ENCODE measurements around the gene PHF24. TPM values are rescaled to one million over a fixed set of nuclear protein-coding genes. Genes with fewer than 3 reads are reported as not detected.

PHF24 gene
- polyA plus RNA-seq, 2 donors, result 0.04 to 0.07 TPM

- 90 to 91% methylated on average over 11 of the region's 11 CpGs for WGBS, 2 donors
- H3K4me1 ChIP-seq (ENCODE audit: control insufficient read depth in 2 of 2, insufficient read depth in 2 of 2, low read length in 1 of 2), result no peaks in the 10 kb centered on the region
- H3K4me3 ChIP-seq (ENCODE audit: low read depth in 1 of 2, low read length in 2 of 2), result no peak overlapping the region
- no peaks in the 10 kb centered on the region for H3K36me3 ChIP-seq (ENCODE audit: control insufficient read depth in 2 of 2, insufficient read depth in 2 of 2, low read length in 1 of 2)
- peaks cover 0 to 3% of the 10 kb centered on the region in 2 donors for H3K9me3 ChIP-seq (ENCODE audit: control insufficient read depth in 2 of 2, insufficient read depth in 1 of 2, low read depth in 1 of 2, low read length in 1 of 2)
- no peaks in the 10 kb centered on the region for H3K27me3 ChIP-seq (ENCODE audit: control insufficient read depth in 1 of 2, insufficient read depth in 2 of 2, low read length in 2 of 2)
- H3K27ac ChIP-seq (ENCODE audit: low read depth in 2 of 2, low read length in 1 of 2), result no peak overlapping the region
Measured at GRCh38 chr9:34976992-34977391, 18.9 kb downstream of the PHF24 start.

GRCh38 chr9:34980181-34980761, 22.2 kb downstream of the PHF24 start:
- Histone ChIP-seq H3K27ac (ENCODE audit: low read depth in 2 of 2, low read length in 1 of 2) (no peak overlapping the region), H3K27me3 (ENCODE audit: control insufficient read depth in 1 of 2, insufficient read depth in 2 of 2, low read length in 2 of 2) (no peaks in the 10 kb centered on the region), H3K9me3 (ENCODE audit: control insufficient read depth in 2 of 2, insufficient read depth in 1 of 2, low read depth in 1 of 2, low read length in 1 of 2) (peaks cover 0 to 3% of the 10 kb centered on the region in 2 donors), H3K4me3 (ENCODE audit: low read depth in 1 of 2, low read length in 2 of 2) (no peak overlapping the region), H3K4me1 (ENCODE audit: control insufficient read depth in 2 of 2, insufficient read depth in 2 of 2, low read length in 1 of 2) (peaks cover 2% of the 10 kb centered on the region in 2 donors), H3K36me3 (ENCODE audit: control insufficient read depth in 2 of 2, insufficient read depth in 2 of 2, low read length in 1 of 2) (no peaks in the 10 kb centered on the region)
- WGBS, 2 donors, result 66 to 69% methylated on average over 11 of the region's 11 CpGs

- Histone ChIP-seq H3K36me3 (ENCODE audit: control insufficient read depth in 2 of 2, insufficient read depth in 2 of 2, low read length in 1 of 2) (no peaks in the 10 kb centered on the region), H3K4me1 (ENCODE audit: control insufficient read depth in 2 of 2, insufficient read depth in 2 of 2, low read length in 1 of 2) (peaks cover 2% of the 10 kb centered on the region in 2 donors), H3K27ac (ENCODE audit: low read depth in 2 of 2, low read length in 1 of 2) (no peak overlapping the region), H3K4me3 (ENCODE audit: low read depth in 1 of 2, low read length in 2 of 2) (no peak overlapping the region), H3K9me3 (ENCODE audit: control insufficient read depth in 2 of 2, insufficient read depth in 1 of 2, low read depth in 1 of 2, low read length in 1 of 2) (no peaks in the 10 kb centered on the region), H3K27me3 (ENCODE audit: control insufficient read depth in 1 of 2, insufficient read depth in 2 of 2, low read length in 2 of 2) (no peaks in the 10 kb centered on the region)
- 66 to 75% methylated on average over 7 of the region's 7 CpGs for WGBS, 2 donors
Measured at GRCh38 chr9:34982361-34982760, 24.3 kb downstream of the PHF24 start.

GRCh38 chr9:34983209-34983608, 25.1 kb downstream of the PHF24 start:
- WGBS, 2 donors, result 75 to 81% methylated on average over 2 of the region's 2 CpGs
- Histone ChIP-seq H3K27ac (ENCODE audit: low read depth in 2 of 2, low read length in 1 of 2) (no peak overlapping the region), H3K4me1 (ENCODE audit: control insufficient read depth in 2 of 2, insufficient read depth in 2 of 2, low read length in 1 of 2) (peaks cover 2% of the 10 kb centered on the region in 2 donors), H3K27me3 (ENCODE audit: control insufficient read depth in 1 of 2, insufficient read depth in 2 of 2, low read length in 2 of 2) (no peaks in the 10 kb centered on the region), H3K4me3 (ENCODE audit: low read depth in 1 of 2, low read length in 2 of 2) (no peak overlapping the region), H3K9me3 (ENCODE audit: control insufficient read depth in 2 of 2, insufficient read depth in 1 of 2, low read depth in 1 of 2, low read length in 1 of 2) (no peaks in the 10 kb centered on the region), H3K36me3 (ENCODE audit: control insufficient read depth in 2 of 2, insufficient read depth in 2 of 2, low read length in 1 of 2) (no peaks in the 10 kb centered on the region)

GRCh38 chr9:34984049-34984448, 26.0 kb downstream of the PHF24 start:
- no peak overlapping the region for H3K4me3 ChIP-seq (ENCODE audit: low read depth in 1 of 2, low read length in 2 of 2)
- WGBS, 2 donors, result 0 to 8% methylated on average over 1 of the region's 1 CpG

GRCh38 chr9:34985311-34985899, 27.3 kb downstream of the PHF24 start:
- WGBS, 2 donors, result 15 to 19% methylated on average over 7 of the region's 7 CpGs
- Histone ChIP-seq H3K27ac (ENCODE audit: low read depth in 2 of 2, low read length in 1 of 2) (no peak overlapping the region), H3K4me1 (ENCODE audit: control insufficient read depth in 2 of 2, insufficient read depth in 2 of 2, low read length in 1 of 2) (peaks cover 4 to 5% of the 10 kb centered on the region in 2 donors), H3K4me3 (ENCODE audit: low read depth in 1 of 2, low read length in 2 of 2) (no peak overlapping the region), H3K36me3 (ENCODE audit: control insufficient read depth in 2 of 2, insufficient read depth in 2 of 2, low read length in 1 of 2) (no peaks in the 10 kb centered on the region), H3K27me3 (ENCODE audit: control insufficient read depth in 1 of 2, insufficient read depth in 2 of 2, low read length in 2 of 2) (no peaks in the 10 kb centered on the region), H3K9me3 (ENCODE audit: control insufficient read depth in 2 of 2, insufficient read depth in 1 of 2, low read depth in 1 of 2, low read length in 1 of 2) (no peaks in the 10 kb centered on the region)

More at GRCh38 chr9:34984049-34984448, 26.0 kb downstream of the PHF24 start:
- no peaks in the 10 kb centered on the region for H3K27me3 ChIP-seq (ENCODE audit: control insufficient read depth in 1 of 2, insufficient read depth in 2 of 2, low read length in 2 of 2)
- H3K36me3 ChIP-seq (ENCODE audit: control insufficient read depth in 2 of 2, insufficient read depth in 2 of 2, low read length in 1 of 2), result no peaks in the 10 kb centered on the region
- no peak overlapping the region for H3K27ac ChIP-seq (ENCODE audit: low read depth in 2 of 2, low read length in 1 of 2)
- peaks cover 2% of the 10 kb centered on the region in 2 donors for H3K4me1 ChIP-seq (ENCODE audit: control insufficient read depth in 2 of 2, insufficient read depth in 2 of 2, low read length in 1 of 2)
- no peaks in the 10 kb centered on the region for H3K9me3 ChIP-seq (ENCODE audit: control insufficient read depth in 2 of 2, insufficient read depth in 1 of 2, low read depth in 1 of 2, low read length in 1 of 2)

- Histone ChIP-seq H3K27ac (ENCODE audit: low read depth in 2 of 2, low read length in 1 of 2) (no peak overlapping the region), H3K9me3 (ENCODE audit: control insufficient read depth in 2 of 2, insufficient read depth in 1 of 2, low read depth in 1 of 2, low read length in 1 of 2) (no peaks in the 10 kb centered on the region), H3K4me1 (ENCODE audit: control insufficient read depth in 2 of 2, insufficient read depth in 2 of 2, low read length in 1 of 2) (peaks cover 9 to 10% of the 10 kb centered on the region in 2 donors), H3K27me3 (ENCODE audit: control insufficient read depth in 1 of 2, insufficient read depth in 2 of 2, low read length in 2 of 2) (no peaks in the 10 kb centered on the region), H3K4me3 (ENCODE audit: low read depth in 1 of 2, low read length in 2 of 2) (no peak overlapping the region), H3K36me3 (ENCODE audit: control insufficient read depth in 2 of 2, insufficient read depth in 2 of 2, low read length in 1 of 2) (no peaks in the 10 kb centered on the region)
- WGBS, 2 donors, result 29 to 32% methylated on average over 9 of the region's 9 CpGs
Measured at GRCh38 chr9:34986540-34987047, 28.5 kb downstream of the PHF24 start.

GRCh38 chr9:34987160-34987901, 29.2 kb downstream of the PHF24 start:
- Histone ChIP-seq H3K27ac (ENCODE audit: low read depth in 2 of 2, low read length in 1 of 2) (no peak overlapping the region), H3K27me3 (ENCODE audit: control insufficient read depth in 1 of 2, insufficient read depth in 2 of 2, low read length in 2 of 2) (no peaks in the 10 kb centered on the region), H3K36me3 (ENCODE audit: control insufficient read depth in 2 of 2, insufficient read depth in 2 of 2, low read length in 1 of 2) (no peaks in the 10 kb centered on the region), H3K9me3 (ENCODE audit: control insufficient read depth in 2 of 2, insufficient read depth in 1 of 2, low read depth in 1 of 2, low read length in 1 of 2) (no peaks in the 10 kb centered on the region), H3K4me1 (ENCODE audit: control insufficient read depth in 2 of 2, insufficient read depth in 2 of 2, low read length in 1 of 2) (peaks cover 13 to 15% of the 10 kb centered on the region in 2 donors), H3K4me3 (ENCODE audit: low read depth in 1 of 2, low read length in 2 of 2) (no peak overlapping the region)
- 51 to 54% methylated on average over 7 of the region's 7 CpGs for WGBS, 2 donors

GRCh38 chr9:34988218-34989002, 30.3 kb downstream of the PHF24 start:
- no peaks in the 10 kb centered on the region for H3K36me3 ChIP-seq (ENCODE audit: control insufficient read depth in 2 of 2, insufficient read depth in 2 of 2, low read length in 1 of 2)
- peak overlapping the region; percentile 50 to 54 for H3K4me3 ChIP-seq (ENCODE audit: low read depth in 1 of 2, low read length in 2 of 2)
- H3K27me3 ChIP-seq (ENCODE audit: control insufficient read depth in 1 of 2, insufficient read depth in 2 of 2, low read length in 2 of 2), result no peaks in the 10 kb centered on the region
- 24% methylated on average over 25 of the region's 25 CpGs for WGBS, 2 donors
- no peaks in the 10 kb centered on the region for H3K9me3 ChIP-seq (ENCODE audit: control insufficient read depth in 2 of 2, insufficient read depth in 1 of 2, low read depth in 1 of 2, low read length in 1 of 2)
- peaks cover 15 to 21% of the 10 kb centered on the region in 2 donors for H3K4me1 ChIP-seq (ENCODE audit: control insufficient read depth in 2 of 2, insufficient read depth in 2 of 2, low read length in 1 of 2)
- peak overlapping the region; percentile 20 to 54 for H3K27ac ChIP-seq (ENCODE audit: low read depth in 2 of 2, low read length in 1 of 2)
